HG03354 (cell line): ENCODE results near the gene GRXCR2.
A peak's percentile ranks its signal among the peaks of the same experiment; 100 is the strongest.
"Not testable (repeated sequence)": the region's sequence is repeated elsewhere in the genome, so short reads cannot be mapped to it uniquely, and the experiment has no call there.

Experiments used
- ATAC-seq: cut with Tn5 transposase; IDR thresholded peaks from one replicate; pipeline ENCODE4 v1.9.1; 2021; ENCODE audit warnings: mild to moderate bottlenecking; ENCODE audit not compliant: unreplicated experiment, poor library complexity, severe bottlenecking

The GRXCR2 gene

DNA sequence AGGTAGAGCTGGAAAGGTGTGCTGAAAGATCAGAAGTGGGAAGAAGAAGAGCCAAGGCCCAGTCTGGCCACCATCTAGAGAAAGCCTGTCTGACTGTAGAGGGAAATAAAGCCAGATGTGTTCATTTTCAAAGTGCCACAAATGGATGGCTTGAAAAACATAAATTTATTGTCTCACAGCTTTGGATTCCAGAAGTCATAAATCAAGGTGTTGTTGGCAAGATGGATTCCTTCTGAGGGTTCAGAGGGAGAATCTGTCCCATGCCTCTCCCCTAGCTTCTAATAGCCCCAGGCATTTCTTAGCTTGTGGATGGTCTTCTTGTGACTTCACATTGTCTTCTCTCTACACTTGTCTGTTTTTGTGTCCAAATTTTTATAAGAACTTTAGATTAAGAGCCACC, 31.5 kb downstream of the GRXCR2 start:
- ATAC-seq = no peak

DNA sequence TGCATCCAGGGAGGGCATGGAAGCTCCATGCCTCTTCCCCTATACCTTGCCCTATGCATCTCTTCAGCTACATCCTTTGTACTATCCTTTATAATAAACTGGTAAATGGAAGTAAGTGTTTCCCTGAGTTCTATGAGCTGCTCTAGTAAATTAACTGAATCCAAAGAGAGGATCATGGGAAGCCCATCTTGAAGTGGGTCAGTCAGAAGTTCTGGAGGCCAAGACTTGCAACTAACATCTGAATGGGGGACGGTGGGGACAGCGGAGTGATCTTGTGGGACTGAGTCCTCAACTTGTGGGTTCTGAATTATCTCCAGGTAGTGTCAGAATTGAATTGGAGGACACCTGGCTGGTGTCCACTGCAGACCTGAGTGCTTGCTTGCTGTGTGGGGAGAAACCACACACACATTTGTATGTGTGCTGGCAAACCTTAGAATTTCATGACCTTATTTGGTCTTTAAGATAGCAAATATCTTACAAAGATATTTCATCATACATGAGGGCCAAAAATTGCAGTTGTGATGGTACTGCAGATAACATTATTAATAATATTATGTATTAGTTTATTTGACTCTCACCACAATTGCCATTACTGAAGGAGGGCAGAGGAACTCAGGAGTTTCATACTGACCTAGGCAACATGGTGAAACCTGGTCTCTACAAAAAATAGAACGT, 32.2 kb downstream of the GRXCR2 start:
- ATAC-seq = no peak

DNA sequence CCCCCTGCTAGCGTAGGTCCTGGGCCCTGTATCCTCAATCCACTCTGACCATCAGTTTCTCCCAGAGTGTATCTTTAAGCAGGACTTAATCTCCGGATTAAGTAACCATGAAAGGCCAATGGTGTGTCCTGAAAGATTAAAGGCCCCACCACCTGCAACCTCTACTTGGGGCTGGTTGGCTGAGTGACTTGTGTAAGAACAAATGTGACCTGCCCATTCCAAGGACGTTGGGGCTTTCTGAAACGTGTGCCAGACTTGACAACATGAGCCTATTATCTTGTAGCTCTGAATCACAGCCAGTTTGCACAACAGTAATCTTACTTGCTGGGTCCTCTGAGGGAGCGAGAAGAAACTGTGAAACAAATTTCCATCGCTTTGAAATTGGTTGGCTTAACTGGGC, 34.5 kb downstream of the GRXCR2 start:
- no peak for ATAC-seq

DNA sequence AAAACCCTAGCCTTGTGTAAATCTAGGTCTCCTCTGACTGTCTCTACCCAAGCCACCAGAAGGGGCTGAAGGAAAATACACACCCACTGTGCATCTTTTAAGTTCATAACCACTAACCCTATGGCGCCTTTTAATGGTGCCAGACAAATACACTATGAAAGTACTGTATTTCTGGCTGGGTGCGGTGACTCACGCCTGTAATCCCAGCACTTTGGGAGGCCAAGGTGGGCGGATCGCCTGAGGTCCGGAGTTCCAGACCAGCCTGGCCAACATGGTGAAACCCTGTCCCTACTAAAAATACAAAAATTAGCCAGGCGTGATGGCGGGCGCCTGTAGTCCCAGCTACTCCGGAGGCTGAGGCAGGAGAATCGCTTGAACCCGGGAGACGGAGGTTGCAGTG, 36.6 kb downstream of the GRXCR2 start:
- ATAC-seq = not testable (repeated sequence)

DNA sequence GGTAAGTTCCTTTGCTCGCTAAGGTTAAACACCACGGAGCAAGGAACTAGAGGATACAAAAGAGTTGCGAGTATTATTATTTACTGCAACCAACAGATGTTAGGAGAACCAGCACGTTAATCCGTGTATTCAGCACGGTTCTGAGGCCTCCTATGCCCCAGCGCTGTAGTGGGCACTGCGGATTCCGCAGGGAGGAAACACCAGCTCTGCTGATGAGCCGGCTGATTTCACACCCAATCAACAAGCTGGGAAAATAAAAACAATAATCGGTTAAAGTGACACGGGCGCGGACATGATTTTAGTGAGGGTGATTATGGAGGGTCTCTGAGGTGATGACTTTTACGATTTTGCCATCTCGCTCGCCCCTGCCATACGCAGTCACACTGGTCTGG, 37.0 kb downstream of the GRXCR2 start:
- ATAC-seq = peak; percentile 5

DNA sequence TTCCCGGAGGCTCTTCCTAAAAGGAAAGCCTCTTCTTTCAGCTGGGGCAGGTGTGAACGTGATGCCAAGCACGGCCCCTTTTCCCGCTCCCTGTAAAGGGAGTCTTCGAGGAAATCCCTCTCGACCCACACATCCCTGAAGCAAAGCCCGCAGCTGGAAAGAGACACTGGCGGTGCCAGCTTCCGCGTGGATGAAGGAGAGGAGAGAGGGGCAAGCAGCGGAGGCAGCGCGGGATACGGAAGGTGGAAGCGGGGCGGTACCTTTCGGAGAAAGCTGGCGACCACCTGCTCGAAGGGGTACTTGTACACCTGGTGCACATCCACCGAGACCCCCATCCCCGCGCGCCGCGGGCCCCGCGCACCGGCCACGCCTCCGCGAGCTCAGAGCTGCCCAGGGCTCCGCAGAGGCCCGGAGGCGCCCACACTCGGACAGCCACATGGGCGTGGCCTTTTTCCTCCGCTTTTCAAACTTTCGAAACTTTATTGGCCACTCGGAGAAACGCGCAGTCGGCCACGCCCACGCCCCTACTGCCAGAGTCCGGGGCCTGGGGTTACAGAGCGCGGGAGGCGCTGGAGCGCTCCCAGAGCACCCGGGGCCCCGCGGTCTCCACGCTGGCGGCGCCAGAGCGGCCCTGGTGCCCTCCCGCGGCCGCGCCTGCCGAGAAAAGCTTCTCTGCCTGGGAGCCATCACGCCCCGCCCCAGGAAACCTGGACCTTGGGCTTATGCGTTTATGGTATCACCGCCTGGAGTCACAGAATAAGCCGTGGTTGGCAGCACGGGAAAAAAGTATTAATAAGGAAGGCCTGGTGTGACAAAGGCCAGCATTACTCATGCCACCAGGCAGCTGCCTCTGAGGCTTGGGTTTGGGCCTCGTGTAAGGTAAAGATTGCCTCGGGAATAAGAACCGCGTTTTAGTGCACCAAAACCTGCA, 37.6 kb downstream of the GRXCR2 start, which contains the start of gene PRELID2:
Gene PRELID2 (minus strand): TSS at position 426 of the 931 bp plus-strand sequence. CDS start 91 bp downstream, at position 335.
- ATAC-seq = peak; percentile 87

DNA sequence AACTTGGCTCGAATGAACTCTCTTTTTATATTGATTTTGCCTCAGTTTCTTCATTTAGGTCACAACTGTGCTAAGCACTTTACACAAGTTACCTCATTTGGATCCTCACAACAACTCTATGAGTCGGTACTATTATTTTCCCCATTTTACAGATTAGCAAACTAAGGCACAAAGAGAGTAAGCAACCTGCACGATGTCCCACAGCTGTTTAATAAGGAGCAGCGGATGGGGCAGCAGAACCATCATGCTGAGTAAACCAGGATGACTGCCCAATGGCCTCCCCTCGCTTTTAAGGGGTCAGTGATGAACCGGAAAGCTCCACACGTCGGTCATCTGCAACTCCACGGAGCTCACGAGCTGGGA, 38.3 kb downstream of the GRXCR2 start:
- peak; percentile 8 for ATAC-seq

DNA sequence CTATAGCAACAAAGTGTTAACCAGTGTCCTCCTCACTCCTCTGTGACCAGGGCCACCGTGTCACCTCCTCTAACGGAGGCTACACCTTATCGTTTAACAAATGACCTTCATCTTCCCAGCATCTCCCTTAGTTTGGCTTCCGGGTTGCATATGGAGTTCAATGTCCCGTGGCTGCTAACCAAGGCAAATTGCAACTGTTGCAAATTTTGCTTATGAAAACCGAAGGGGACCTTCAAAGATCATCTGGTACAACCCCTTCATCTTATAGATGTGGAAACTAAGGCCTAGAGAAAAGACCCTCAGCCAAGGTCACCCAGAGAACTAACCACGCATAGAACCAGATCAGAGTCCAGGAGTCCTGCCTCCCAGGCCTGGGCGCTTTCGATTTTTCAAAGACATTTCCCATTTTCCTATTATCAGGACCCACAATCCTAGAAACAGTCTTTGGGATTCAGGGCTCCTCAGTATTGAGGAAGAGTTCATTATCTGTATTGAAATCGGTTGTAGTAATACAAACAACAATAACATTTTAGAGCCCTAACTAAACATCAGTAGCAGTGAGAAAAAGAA, 39.1 kb downstream of the GRXCR2 start:
- no peak for ATAC-seq

DNA sequence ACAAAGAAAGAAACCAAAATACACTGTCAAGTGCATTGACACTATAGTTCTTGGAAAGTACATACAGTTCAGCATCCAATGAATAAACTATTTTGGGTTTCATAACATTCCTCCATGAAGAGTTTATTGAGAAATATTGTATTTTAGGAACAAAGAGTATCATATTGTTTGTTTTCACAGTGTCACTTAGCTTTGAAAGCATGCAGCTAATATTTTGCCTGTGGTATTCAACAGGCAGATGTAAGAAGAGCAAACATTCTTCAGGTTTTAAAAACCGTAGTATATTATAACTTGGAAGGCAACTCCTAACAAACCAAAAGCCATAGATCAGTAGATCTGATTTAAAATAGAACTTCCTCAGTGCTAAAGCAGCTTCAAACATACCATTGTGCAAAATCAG, 42.2 kb downstream of the GRXCR2 start:
- no peak for ATAC-seq

DNA sequence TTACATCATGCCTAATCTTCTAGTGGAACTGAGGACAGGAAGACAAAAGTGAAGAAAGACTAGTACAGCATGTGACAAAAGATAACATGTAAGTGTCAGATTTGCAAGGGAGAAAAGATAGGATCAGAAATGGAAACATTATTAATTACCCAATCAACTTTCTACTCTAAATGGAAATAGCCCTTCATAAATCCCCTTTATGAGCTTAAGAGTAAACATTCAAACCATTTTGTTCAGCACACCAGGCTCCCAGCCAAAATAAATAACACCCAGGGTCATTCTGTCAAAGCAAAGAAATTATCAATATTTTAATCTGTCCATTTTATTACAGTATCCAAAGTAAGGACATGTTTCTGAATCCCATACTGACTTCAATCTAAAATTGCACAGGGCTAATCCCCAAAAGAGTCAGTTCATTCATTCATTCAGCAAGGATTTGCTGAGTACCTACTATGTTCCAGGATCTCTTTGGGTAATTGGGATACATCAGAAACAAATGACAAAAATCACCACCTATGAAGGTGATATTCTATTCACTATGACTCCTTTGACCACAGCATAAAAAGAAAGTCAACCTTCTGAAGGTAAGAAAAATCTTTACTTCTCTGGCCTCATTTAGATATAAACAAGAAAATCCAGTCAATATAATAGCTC, 43.0 kb downstream of the GRXCR2 start:
- ATAC-seq = no peak

DNA sequence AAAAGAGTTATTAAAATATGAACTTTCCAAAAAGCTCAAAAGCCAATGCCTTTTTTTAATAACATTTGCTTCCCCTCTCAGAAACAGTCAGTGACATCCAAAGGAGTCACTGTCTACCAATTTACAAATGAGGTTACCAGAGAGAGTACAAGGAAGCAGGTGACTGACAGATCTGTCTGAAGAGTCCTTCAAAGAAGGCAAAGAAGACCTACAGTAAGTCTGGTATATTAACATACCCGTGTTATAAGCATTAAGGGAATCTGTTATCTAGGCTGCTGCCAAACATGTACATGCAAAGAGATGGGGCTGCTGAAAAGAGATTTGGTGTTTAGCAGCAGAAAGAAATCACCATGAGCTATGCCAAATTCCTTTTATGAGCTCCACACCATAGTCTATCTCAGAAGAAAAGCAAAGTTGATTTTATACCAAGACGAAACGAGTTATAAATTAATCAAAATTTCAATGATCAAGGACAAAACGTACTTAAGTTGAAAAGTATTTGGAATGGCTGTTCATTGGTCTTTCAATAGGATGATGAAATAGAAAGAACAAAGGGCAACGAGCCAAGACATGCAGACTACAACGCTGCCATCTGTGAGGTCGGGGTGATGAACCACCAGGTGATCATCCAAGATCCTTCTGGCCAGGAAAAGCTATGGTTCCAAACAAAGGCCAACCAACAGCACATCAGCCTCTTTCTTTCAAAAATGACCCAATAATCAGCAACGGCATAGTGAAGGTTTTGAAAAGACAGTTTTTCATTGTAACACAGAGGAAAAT, 45.7 kb downstream of the GRXCR2 start:
- no peak for ATAC-seq

DNA sequence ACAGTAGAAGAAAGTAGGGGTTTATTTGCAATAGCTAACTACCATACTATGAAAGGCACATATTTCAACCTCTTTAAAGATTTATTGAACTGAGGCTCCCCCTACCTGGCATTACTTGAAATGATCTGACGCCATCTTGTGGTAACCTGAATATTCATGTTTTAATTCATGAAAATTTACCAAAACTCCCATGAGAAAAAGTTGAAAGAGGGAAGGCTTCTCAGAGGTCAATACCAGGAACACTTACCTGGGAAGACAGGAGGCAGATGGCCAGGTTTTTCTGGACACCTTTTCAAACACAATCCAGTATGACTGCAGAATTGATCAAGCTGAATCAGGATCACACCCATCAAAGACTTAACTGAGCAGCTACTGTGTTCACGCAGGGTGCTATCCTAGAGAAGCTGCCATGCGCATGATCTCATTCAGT, 47.0 kb downstream of the GRXCR2 start:
- peak; percentile 82 for ATAC-seq

DNA sequence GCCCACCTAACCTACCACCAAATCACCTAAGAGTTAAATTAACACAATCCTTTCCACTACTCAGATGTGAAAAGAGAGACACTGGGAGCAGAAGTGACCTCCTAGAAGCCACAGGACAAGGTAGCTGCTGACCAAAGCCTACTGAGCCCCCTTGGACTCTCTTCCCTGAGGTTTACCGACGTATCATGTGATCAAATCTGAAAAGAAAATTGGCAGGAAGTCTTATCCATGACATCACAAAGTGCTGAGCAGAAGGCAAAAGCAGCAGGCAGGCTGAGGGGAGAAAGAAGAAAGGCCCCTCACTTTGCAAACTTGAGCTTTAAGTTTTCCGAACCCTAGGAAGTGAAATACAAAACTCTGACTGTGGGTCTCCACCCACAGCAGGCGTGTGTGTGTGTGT, 48.8 kb downstream of the GRXCR2 start:
- ATAC-seq = no peak

DNA sequence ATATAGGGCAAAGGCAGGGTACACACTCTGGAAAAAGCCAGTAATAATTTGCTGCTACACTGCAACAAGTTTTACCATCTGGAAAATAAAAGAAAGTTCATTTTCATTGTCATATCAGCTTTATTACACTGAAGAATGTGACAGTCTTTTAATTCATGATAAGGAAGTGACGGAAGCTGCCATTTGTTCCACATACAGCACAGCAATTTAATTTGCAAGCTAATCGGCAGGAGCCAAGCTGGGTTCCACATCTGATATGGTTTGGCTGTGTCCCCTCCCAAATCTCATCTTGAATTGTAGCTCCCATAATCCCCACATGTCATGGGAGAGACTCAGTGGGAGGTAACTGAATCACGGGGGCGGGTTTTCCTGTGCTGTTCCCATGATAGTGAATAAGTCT, 54.2 kb downstream of the GRXCR2 start:
- ATAC-seq = no peak

DNA sequence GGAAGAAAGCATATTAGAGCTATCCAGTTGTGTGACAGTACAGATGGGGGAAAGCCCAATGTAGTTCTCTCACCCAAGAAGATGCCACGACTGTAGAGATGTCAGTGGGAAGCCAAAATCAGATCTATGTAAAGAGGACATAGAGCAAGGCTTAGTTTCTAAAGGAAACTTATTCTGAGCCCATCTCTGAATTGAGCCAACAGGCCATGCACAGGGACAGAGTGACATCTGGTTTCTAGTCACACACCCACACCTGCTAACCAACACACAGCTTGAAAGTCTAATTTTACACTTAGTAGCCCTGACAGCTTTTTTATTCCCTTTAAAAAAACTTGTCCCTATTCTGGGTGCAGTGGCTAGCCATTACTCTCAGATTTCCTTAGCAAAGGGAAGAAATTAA, 59.9 kb downstream of the GRXCR2 start:
- no peak for ATAC-seq

DNA sequence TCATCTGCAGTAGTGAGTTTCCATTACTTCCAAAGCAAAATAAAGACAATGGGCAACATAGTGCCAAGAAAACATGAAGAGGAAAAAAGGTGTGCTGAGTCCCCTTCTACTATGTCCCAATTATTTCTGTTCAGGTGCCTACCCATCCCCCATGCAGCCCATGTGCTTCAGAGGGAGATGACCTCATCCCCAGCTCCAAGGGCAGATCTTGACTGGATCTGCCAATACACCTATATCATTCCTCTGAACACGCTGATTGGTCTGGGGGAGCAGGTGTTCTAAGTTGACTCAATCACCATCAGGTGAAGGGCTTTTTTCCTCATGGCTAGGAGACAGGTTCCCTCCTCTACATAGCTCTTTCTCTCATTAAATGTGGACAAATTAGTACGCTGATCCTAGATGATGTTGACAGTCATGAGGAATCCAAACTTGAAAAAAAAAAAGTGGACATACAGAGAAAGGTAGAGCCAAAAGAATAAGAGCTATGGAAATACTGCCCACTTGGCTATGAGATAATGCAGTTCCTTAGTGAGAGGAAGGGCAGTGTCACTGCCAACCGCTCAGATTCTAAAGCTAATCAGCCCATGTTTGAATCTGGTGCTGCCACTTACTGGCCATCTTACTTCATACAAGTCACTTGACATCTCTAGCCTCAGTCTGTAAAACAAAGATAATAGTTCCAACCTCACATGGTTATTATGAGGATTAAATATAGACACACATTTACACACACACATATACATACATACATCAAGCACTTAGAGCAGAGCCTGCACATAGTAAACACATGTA, 60.8 kb downstream of the GRXCR2 start:
- no peak for ATAC-seq
